Measurements from ENCODE around the gene BBOF1.

The BBOF1 gene

DNA sequence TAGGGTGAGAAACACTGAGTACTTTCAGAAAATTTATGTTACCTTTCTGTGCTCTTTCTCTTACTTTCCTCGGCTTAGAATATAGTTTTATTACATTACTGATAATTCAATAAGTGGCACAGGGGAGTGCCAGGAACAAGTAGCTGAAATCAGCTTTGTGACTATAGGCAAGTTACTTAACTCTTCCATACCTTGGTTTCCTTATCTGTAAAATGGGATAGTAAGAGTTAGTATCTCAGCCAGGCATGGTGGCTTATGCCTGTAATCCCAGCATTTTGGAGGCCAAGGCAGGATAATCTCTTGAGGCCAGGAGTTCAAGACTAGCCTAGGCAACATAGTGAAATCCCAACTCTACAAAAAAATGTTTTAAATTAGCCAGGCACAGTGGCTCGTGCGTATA is 15.4 kb downstream of the BBOF1 start:
- no peak for DNase-seq

- DNase-seq, result no peak
Observed at GRCh38 chr14:74035556-74035955, 16.4 kb downstream of the BBOF1 start.

DNA sequence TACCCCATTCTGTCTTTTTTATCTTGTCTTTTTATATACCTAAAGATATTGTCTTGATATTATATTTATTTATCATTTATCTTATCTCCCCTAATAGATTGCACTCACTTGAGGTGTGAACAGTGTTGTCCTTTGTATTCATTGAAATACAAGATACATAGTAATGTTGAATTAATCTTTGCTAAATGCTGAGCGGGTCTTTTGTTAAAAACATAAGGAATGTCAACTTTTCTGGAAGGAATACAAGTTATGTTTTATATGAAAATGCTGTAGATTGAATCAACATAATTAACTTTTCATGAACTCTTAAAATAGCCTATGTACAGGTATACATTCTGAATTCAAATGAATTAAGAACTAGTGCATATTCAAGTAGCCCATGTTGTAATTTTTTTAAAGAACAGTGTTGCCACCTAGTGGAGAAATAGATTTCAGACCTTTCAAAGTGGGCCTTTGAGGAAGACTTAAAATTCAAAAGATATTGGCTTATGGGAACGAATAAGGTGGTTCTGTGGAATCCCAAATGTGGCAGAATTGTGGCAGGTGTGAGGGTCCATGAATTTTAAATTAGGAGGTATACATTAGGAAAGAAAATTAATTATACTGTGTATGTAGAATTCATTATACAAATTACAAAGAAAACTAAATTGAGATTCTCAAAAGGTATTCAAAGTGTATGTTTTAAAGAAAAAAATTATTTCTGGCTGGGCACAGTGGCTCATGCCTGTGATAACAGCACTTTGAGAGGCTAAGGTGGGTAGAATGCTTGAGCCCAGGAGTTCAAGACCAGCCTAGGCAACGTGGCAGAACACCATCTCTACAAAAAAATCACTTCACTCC is 19.1 kb downstream of the BBOF1 start:
- peak; percentile 44 for DNase-seq

DNA sequence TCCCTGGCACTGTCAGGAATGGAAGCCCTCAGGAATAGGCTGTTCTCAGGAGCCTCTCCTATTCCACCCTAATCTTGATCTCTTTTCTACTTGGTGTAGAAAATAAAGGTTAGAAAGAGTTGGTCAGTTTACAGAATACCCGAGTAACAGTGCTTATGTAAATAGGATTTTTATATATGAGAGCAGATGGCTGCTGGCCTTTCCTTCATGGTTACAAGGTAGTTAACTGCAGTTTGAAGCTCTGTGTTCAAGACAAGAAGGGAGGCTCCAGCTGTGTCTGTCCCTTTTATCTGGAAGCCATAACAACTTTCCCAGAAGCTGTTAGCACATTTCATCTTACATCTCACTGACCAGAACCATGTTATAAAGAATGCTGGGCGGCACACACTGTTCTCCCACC is 23.1 kb downstream of the BBOF1 start:
- DNase-seq, result no peak

DNA sequence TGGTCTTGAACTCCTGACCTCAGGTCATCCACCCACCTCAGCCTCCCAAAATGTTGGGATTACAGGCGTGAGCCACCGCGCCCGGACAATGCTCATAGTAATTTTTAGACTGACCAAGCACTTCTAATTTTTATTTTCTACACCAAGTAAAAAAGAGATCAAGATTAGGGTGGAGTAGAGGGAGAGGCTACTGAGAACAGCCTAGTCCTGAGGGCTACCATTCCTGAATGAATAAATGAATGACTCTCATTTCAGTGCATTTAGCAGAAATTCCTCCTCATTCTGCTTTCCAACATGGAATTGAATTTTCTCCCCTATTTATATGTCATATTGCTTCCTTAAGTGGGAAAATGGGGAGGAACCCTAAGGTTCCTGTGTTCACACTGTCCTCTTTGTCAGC is 26.4 kb downstream of the BBOF1 start:
- no peak for DNase-seq

GRCh38 chr14:74048281-74048680 is 29.1 kb downstream of the BBOF1 start:
- DNase-seq, result no peak

DNA sequence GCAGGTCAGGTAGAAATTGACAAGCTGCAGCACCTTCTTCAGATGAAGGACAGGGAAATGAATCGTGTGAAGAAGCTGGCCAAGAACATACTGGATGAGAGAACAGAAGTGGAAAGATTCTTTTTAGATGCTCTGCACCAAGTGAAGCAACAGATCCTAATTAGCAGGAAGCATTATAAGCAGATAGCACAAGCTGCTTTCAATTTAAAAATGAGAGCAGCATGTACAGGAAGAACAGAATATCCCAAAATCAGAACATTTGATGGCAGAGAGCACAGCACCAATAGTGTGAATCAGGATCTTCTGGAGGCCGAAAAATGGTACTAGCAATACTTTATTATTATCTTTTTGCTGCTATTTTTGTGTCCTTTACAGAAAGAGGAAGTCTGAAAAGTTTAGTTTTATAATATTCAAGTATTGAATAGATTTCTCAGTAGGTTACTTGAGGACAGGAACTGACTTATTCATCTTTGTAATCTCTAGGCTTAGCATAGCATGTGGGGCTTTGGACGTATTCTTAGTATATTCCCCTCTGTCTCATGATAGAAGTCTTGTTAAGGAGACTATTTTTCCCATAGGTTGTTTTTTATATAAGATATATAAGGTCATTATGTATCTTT is 30.8 kb downstream of the BBOF1 start:
- no peak for DNase-seq

DNA sequence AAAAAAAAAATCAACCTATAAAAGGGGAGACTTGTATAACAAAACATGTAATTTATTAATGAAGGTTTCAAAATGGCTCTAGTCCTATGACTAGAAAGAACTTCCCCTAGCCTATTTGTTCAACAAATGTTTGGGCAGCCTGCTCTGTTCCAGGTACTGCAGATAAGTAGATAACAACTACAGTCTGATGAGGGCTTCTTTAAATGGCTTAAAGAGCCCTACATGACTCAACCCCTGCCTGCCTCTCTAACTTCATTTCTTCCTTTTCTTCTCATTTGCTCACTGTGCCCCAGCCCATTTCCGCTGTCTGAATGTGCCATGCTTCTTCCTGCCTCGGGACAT is 43.6 kb downstream of the BBOF1 start:
- DNase-seq, result no peak

DNA sequence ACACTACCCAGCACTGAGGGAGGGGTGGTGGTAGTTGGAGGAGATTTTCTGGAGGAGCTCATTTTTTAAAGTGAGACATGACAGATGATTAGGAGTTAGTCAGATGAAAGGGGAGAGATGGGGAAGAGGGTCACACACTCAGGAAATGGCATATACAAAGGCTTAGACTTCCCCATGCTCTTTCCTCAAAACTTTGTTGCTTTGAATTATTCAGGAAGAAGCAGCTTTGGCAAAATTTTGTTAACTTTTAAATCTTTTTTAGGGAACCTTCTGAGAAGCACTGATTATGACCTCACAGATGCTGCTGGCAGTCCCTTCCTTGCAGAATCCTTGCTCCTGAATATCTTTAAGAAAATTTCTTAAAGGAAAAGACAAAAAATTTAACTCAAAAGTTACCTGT is 45.3 kb downstream of the BBOF1 start:
- DNase-seq, result no peak

DNA sequence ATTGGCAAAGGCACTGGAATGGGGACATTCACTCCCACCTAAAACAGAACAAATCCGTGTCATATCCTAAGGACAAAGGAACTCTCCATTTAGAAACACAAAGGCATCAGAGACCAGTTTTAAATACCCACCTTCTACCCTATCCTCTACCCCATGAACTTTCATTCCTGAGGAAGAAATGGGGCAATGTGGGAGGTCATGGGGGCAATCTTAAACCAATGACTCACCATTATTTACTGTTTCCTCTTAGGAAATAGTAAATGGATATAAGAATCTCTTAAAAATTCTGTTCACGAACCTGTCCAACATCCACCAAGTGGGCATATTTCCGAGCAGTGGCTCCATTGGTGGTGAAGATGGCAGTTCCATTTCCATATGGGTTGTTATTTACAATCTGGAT is 45.7 kb downstream of the BBOF1 start:
- DNase-seq, result no peak

- no peak for DNase-seq
Observed at GRCh38 chr14:74065746-74066575, 46.8 kb downstream of the BBOF1 start.

DNA sequence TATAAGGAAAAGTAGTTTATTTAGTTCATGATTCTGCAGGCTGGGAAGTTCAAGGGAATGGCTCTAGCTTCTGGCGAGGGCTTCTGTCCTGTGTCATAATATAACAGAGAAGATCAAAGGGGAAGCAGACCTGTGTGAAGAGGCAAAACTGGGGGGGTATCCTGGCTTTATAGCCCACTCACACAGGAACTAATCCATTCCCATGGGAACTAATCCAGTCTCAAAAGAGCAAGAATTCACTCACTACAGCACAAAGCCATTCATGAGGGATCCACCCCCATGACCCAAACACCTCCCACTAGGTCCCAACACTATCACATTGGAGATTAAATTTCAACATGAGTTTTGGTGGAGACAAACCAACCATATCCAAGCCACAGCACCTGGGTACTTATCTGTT is 58.3 kb downstream of the BBOF1 start:
- DNase-seq, result no peak

DNA sequence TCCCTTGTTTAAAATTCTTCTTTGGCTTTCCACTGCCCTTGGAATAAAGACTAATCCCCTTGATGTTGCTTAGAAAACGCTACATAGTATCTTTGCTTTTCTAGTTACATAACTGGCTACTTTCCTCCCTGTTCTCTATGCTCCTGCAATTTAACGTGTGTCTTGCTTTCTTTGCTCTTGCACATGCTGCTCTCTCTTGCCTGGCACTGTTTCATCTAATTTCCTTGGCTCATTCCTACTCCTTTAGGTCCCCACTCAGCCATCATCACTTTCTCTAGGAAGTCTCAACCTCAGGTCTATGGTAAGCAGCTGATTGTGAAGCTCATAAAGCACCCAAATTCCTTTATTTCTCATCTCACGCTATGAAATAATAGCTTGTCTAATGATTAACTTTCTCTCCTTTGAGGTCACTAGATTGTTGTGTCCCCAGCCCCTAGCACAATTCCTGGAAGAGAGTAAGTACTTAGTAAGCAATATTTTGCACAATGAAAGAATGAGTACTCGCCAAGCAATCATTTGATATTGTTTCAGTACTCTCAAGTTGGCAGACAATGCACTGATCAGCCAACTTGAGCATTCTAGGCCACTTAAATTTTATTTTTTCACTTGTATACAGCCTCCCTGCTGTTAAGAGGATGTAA is 61.8 kb downstream of the BBOF1 start:
- DNase-seq, result peak; percentile 8

DNA sequence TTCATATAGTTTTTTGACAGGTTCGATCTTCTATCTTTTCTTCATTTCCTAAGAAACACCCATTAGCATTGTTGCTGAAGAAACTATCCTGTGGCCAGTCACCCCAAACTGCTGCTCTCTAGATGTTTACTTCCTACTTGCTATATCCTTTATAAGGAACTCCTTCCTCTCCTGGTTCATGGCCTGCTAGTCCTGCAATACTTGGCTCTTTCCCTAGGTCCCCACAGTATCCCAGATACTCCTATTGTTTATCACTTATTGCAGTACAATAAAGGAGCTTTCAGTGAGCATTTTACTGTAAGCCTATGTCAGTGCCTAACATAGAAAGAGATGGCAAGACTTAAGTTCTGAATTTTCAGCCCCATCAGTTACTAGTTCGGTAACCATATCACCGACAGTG is 62.3 kb downstream of the BBOF1 start:
- DNase-seq, result no peak

DNA sequence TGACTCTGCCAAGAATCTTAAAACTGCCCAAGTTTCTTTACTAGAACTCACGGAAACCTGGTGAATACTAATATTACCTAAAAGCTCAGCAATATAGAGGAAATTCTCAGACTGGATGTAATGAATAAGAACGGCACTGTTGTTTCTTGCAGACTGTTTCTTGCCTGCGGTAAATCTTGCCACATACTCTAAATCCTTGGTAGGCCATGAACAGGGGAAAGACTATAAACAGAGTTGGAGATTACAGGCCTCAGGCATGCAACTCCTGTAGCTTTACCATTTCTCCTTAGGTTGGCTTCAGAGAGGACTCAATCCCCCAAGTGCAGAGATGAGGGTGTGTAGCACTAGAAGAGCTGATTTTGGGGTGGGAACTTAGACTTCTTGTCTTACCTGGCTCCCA is 64.0 kb downstream of the BBOF1 start:
- DNase-seq, result no peak

GRCh38 chr14:74083784-74084276 is 64.7 kb downstream of the BBOF1 start:
- no peak for DNase-seq

GRCh38 chr14:74084277-74085046 is 65.3 kb downstream of the BBOF1 start, which contains the start of the genes ALDH6A1 and LIN52:
Gene ALDH6A1, minus strand, starts transcription at chr14:74084453. Its CDS starts 59 bp downstream, at chr14:74084394.
Gene LIN52, plus strand, starts transcription at chr14:74084956. Its CDS starts 19 bp downstream, at chr14:74084975.
- peak; percentile 100 for DNase-seq

GRCh38 chr14:74085047-74085637 is 66.0 kb downstream of the BBOF1 start:
- DNase-seq, result peak; percentile 43

DNA sequence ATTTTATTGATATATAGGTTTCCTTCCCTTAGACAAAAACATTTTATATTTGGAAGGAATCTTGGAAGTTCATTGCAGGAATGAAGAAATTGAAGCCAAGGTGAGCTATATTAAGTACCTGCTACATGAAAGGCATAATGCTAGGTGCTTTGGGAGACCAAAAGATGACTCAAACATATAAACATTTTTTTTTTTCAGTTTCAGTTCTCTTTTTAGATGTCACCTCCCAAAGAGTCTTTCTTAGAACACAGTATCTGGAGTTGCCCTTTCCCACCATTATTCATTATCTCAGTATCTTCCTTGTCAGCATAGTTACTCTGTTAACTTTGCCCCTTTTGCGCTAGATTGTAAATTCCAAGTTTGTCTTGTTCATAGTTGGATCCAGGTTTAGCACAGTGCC is 66.7 kb downstream of the BBOF1 start:
- DNase-seq, result no peak

- DNase-seq, result no peak
Observed at GRCh38 chr14:74089251-74090020, 70.3 kb downstream of the BBOF1 start.

- no peak for DNase-seq
Observed at GRCh38 chr14:74105381-74105780, 86.2 kb downstream of the BBOF1 start.
